H9 (cell line): ENCODE measurements around the gene PDX1. TPM values are rescaled to one million over a fixed set of nuclear protein-coding genes. Genes with fewer than 3 reads are reported as not detected.

Experiments used
- DNase-seq: peaks from one replicate; pipeline ENCODE4 v3.0.0-alpha.2; 2017
- H2AFZ ChIP-seq: one replicate; pipeline ENCODE4 v1.6.1; 2013; ENCODE audit warnings: mild to moderate bottlenecking, low read length, control low read depth, moderate library complexity
- H2AK5ac ChIP-seq: 2 replicates; pipeline ENCODE4 v1.6.1; 2013; ENCODE audit warnings: low read length, control low read depth, mixed read lengths; ENCODE audit not compliant: insufficient read length
- H2BK120ac ChIP-seq: one replicate; pipeline ENCODE4 v1.6.1; 2013; ENCODE audit warnings: low read depth, mild to moderate bottlenecking, low read length, control low read depth, inconsistent platforms; ENCODE audit not compliant: poor library complexity, severe bottlenecking
- H2BK12ac ChIP-seq: 2 replicates; pipeline ENCODE4 v1.6.1; 2013; ENCODE audit warnings: low read length, control low read depth, mixed read lengths, low read depth; ENCODE audit not compliant: insufficient read length
- H2BK15ac ChIP-seq: 2 replicates; pipeline ENCODE4 v1.6.1; 2013; ENCODE audit warnings: low read depth, low read length, control low read depth
- H2BK20ac ChIP-seq: one replicate; pipeline ENCODE4 v1.6.1; 2013; ENCODE audit warnings: low read depth, mild to moderate bottlenecking, low read length, control low read depth, inconsistent platforms; ENCODE audit not compliant: poor library complexity, severe bottlenecking
- H2BK5ac ChIP-seq: 2 replicates; pipeline ENCODE4 v1.6.1; 2013; ENCODE audit warnings: low read length, control low read depth, mixed read lengths; ENCODE audit not compliant: insufficient read length
- H3K14ac ChIP-seq: 2 replicates; pipeline ENCODE4 v1.6.1; 2013; ENCODE audit warnings: low read length, control low read depth; ENCODE audit not compliant: insufficient read depth
- H3K18ac ChIP-seq: 2 replicates; pipeline ENCODE4 v1.6.1; 2013; ENCODE audit warnings: low read depth, mild to moderate bottlenecking, mixed read lengths, low read length, control low read depth; ENCODE audit not compliant: insufficient read length
- H3K23ac ChIP-seq: 2 replicates; pipeline ENCODE4 v1.6.1; 2013; ENCODE audit warnings: low read length, control low read depth, mixed read lengths, low read depth; ENCODE audit not compliant: insufficient read length
- H3K23me2 ChIP-seq: 2 replicates; pipeline ENCODE4 v1.6.1; 2013; ENCODE audit warnings: low read depth, mild to moderate bottlenecking, mixed read lengths, low read length, control low read depth; ENCODE audit not compliant: insufficient read length, poor library complexity, severe bottlenecking
- H3K27ac ChIP-seq: 2 replicates; pipeline ENCODE4 v1.5.1; 2013; ENCODE audit warnings: low read length, control low read depth, mixed read lengths, low read depth; ENCODE audit not compliant: insufficient read length
- H3K27me3 ChIP-seq: 2 replicates; pipeline ENCODE4 v1.6.1; 2013; ENCODE audit warnings: low read length, control low read depth, inconsistent platforms; ENCODE audit not compliant: insufficient read depth
- H3K4ac ChIP-seq: 2 replicates; pipeline ENCODE4 v1.6.1; 2013; ENCODE audit warnings: low read depth, mild to moderate bottlenecking, control low read depth, inconsistent platforms, low read length, moderate library complexity
- H3K4me1 ChIP-seq: 2 replicates; pipeline ENCODE4 v1.6.1; 2013; ENCODE audit warnings: low read length, control low read depth, inconsistent platforms; ENCODE audit not compliant: insufficient read depth
- H3K4me2 ChIP-seq: 2 replicates; pipeline ENCODE4 v1.6.1; 2013; ENCODE audit warnings: low read length, control low read depth, mixed read lengths; ENCODE audit not compliant: insufficient read length, insufficient read depth
- H3K56ac ChIP-seq: 2 replicates; pipeline ENCODE4 v1.6.1; 2013; ENCODE audit warnings: low read depth, mild to moderate bottlenecking, mixed read lengths, low read length, control low read depth; ENCODE audit not compliant: insufficient read length
- H3K79me1 ChIP-seq: 2 replicates; pipeline ENCODE4 v1.6.1; 2013; ENCODE audit warnings: low read depth, mild to moderate bottlenecking, moderate library complexity, low read length, control low read depth, inconsistent platforms; ENCODE audit not compliant: insufficient read depth, poor library complexity, severe bottlenecking
- H3K79me2 ChIP-seq: 2 replicates; pipeline ENCODE4 v1.6.1; 2013; ENCODE audit warnings: low read length, control low read depth, inconsistent platforms; ENCODE audit not compliant: insufficient read depth
- H3K9ac ChIP-seq: 2 replicates; pipeline ENCODE4 v1.6.1; 2013; ENCODE audit warnings: low read length, control low read depth, mixed read lengths; ENCODE audit not compliant: insufficient read length; ENCODE audit errors: extremely low read depth
- H3K9me3 ChIP-seq: one replicate; pipeline ENCODE4 v1.6.1; 2013; ENCODE audit warnings: low read depth, low read length, inconsistent platforms; ENCODE audit not compliant: control insufficient read depth
- H3T11ph ChIP-seq: one replicate; pipeline ENCODE4 v1.6.1; 2013; ENCODE audit warnings: mild to moderate bottlenecking, low read length, control low read depth, inconsistent platforms
- H4K20me1 ChIP-seq: one replicate; pipeline ENCODE4 v1.6.1; 2013; ENCODE audit not compliant: control insufficient read depth, insufficient read length, insufficient read depth
- H4K5ac ChIP-seq: 2 replicates; pipeline ENCODE4 v1.6.1; 2013; ENCODE audit warnings: low read depth, mild to moderate bottlenecking, mixed read lengths, low read length, control low read depth; ENCODE audit not compliant: insufficient read length
- H4K8ac ChIP-seq: replicated peaks from 2 replicates; pipeline ENCODE4 v1.6.1; 2013; ENCODE audit warnings: low read length, control low read depth, mixed read lengths, low read depth; ENCODE audit not compliant: insufficient read length
- H4K91ac ChIP-seq: 2 replicates; pipeline ENCODE4 v1.6.1; 2013; ENCODE audit warnings: low read depth, mild to moderate bottlenecking, moderate library complexity, mixed read lengths, low read length, control low read depth; ENCODE audit not compliant: insufficient read length
- H3K27ac Mint-ChIP-seq, 3 experiments: 2 replicates in 2 of 3; 3 replicates in 1 of 3; pipeline ENCODE4 v1.8.0; 2020 to 2021; ENCODE audit warnings: mixed read lengths in 3 of 3, mild to moderate bottlenecking in 1 of 3, moderate library complexity in 1 of 3
- H3K27me3 Mint-ChIP-seq: 2 replicates; pipeline ENCODE4 v1.8.0; 2021; ENCODE audit warnings: low read depth, mild to moderate bottlenecking, moderate library complexity, mixed read lengths
- H3K36me3 Mint-ChIP-seq, 3 experiments: 2 replicates in 2 of 3; 3 replicates in 1 of 3; pipeline ENCODE4 v1.8.0; 2020 to 2021; ENCODE audit warnings: low read depth in 3 of 3, mixed read lengths in 3 of 3; ENCODE audit not compliant: insufficient read depth in 1 of 3
- H3K4me1 Mint-ChIP-seq, 2 experiments: 2 replicates each; pipeline ENCODE4 v1.8.0; 2020; ENCODE audit warnings: mixed read lengths in 2 of 2
- H3K4me3 Mint-ChIP-seq, 2 experiments: 2 replicates in 1 of 2; 3 replicates in 1 of 2; pipeline ENCODE4 v1.8.0; 2020 to 2021; ENCODE audit warnings: mild to moderate bottlenecking in 2 of 2, mixed read lengths in 2 of 2, moderate library complexity in 1 of 2
- H3K9me3 Mint-ChIP-seq, 2 experiments: 2 replicates in 1 of 2; 3 replicates in 1 of 2; pipeline ENCODE4 v1.8.0; 2020; ENCODE audit warnings: mild to moderate bottlenecking in 2 of 2, mixed read lengths in 2 of 2, moderate library complexity in 1 of 2
- CTCF ChIP-seq: fragments of 200-600 bp; sonication (generic); conservative IDR thresholded peaks from 3 replicates; pipeline ENCODE4 v1.8.0; 2021; ENCODE audit warnings: antibody characterized with exemption, mild to moderate bottlenecking
- WGBS: extraction: QIAGEN DNeasy Blood & Tissue Kit; methylation state at CpG from one replicate; pipeline ENCODE4 v1.1.7; 2013; ENCODE audit warnings: missing lambda C conversion rate, low lambda C conversion rate, mixed read lengths; ENCODE audit not compliant: insufficient read length; ENCODE audit errors: extremely low coverage; 5-methylcytosine and 5-hydroxymethylcytosine counted together
- total RNA-seq: library from RNA; stranded (reverse); gene quantifications from 2 replicates; pipeline ENCODE4 v1.2.1, GENCODE V29; 2021

PDX1 gene
- total RNA-seq, 1 experiment from 2014 or later: not detected

GRCh38 chr13:27913160-27913559 is 6.6 kb upstream of the PDX1 start:
- Histone ChIP-seq H3K14ac (no peak overlapping the region), H2BK120ac (no peak overlapping the region), H3K9ac (no peak overlapping the region), H4K8ac (no peak overlapping the region), H3K23ac (no peak overlapping the region), H3K4me2 (no peak overlapping the region), H4K5ac (no peak overlapping the region), H4K20me1 (no peaks in the 10 kb centered on the region), H3K27ac (no peak overlapping the region), H3K9me3 (no peaks in the 10 kb centered on the region), H2BK12ac (no peak overlapping the region), H3K4me1 (no peaks in the 10 kb centered on the region; the same call in 1 of the 2 replicates), H2AFZ (no peak overlapping the region), H2BK5ac (no peak overlapping the region), H3K79me1 (no peaks in the 10 kb centered on the region), H3K18ac (no peak overlapping the region), H3K23me2 (no peaks in the 10 kb centered on the region), H4K91ac (no peak overlapping the region), H3K27me3 (peaks cover 33% of the 10 kb centered on the region), H3K56ac (no peak overlapping the region), H3K79me2 (no peaks in the 10 kb centered on the region), H2BK15ac (no peak overlapping the region), H3T11ph (no peak overlapping the region), H2AK5ac (no peak overlapping the region), H2BK20ac (no peak overlapping the region), H3K4ac (no peak overlapping the region)
- no peak overlapping the region for H3K27ac Mint-ChIP-seq
- no CpG with 5 or more reads among the region's 1 CpG for WGBS
- peaks cover 13 to 22% of the 10 kb centered on the region in 2 experiments for H3K4me1 Mint-ChIP-seq
- H3K27me3 Mint-ChIP-seq: peaks cover 100% of the 10 kb centered on the region
- H3K36me3 Mint-ChIP-seq: no peaks in the 10 kb centered on the region
- no peak for DNase-seq
- H3K9me3 Mint-ChIP-seq: peaks cover 0 to 13% of the 10 kb centered on the region in 2 experiments; a peak in 3 of 5 replicates
- TF ChIP-seq CTCF: no peak
- no peak overlapping the region for H3K4me3 Mint-ChIP-seq
